Effector memory CD4-positive, alpha-beta T cell (primary cell): ENCODE measurements around the gene SLC6A18.
A peak's percentile ranks its signal among the peaks of the same experiment; 100 is the strongest.
"Not testable (repeated sequence)": the region's sequence is repeated elsewhere in the genome, so short reads cannot be mapped to it uniquely, and the experiment has no call there.

Source experiments
- DNase-seq, 3 donors: peaks; one replicate each; pipeline ENCODE4 v3.0.0-alpha.2; 2020
- H3K27ac ChIP-seq: 2 replicates; pipeline ENCODE4 v1.7.0; 2013; ENCODE audit warnings: mild to moderate bottlenecking, low read length, moderate library complexity; ENCODE audit not compliant: insufficient read depth, poor library complexity, severe bottlenecking
- H3K27me3 ChIP-seq: replicated peaks from 2 replicates; pipeline ENCODE4 v1.7.0; 2013; ENCODE audit warnings: mild to moderate bottlenecking, low read length; ENCODE audit not compliant: insufficient read depth, control insufficient read depth, poor library complexity, severe bottlenecking
- H3K36me3 ChIP-seq: 2 replicates; pipeline ENCODE4 v1.7.0; 2013; ENCODE audit warnings: mild to moderate bottlenecking, low read length, moderate library complexity; ENCODE audit not compliant: control insufficient read depth, insufficient read depth
- H3K4me1 ChIP-seq: 2 replicates; pipeline ENCODE4 v1.7.0; 2013; ENCODE audit warnings: low read length, mild to moderate bottlenecking; ENCODE audit not compliant: control insufficient read depth, insufficient read depth, poor library complexity, severe bottlenecking
- H3K4me3 ChIP-seq: 2 replicates; pipeline ENCODE4 v1.7.0; 2013; ENCODE audit warnings: low read length, low read depth, mild to moderate bottlenecking; ENCODE audit not compliant: insufficient read depth, poor library complexity, severe bottlenecking
- H3K9me3 ChIP-seq: 2 replicates; pipeline ENCODE4 v1.7.0; 2013; ENCODE audit warnings: mild to moderate bottlenecking, low read length, moderate library complexity; ENCODE audit not compliant: control insufficient read depth

Gene SLC6A18

GRCh38 chr5:1285141-1285540 is 60.0 kb downstream of the SLC6A18 start:
- no peak for DNase-seq

GRCh38 chr5:1285883-1286291 is 60.7 kb downstream of the SLC6A18 start:
- Histone ChIP-seq H3K4me1 (no peaks in the 10 kb centered on the region), H3K4me3 (no peak overlapping the region), H3K9me3 (no peaks in the 10 kb centered on the region), H3K27ac (no peak overlapping the region), H3K36me3 (no peaks in the 10 kb centered on the region), H3K27me3 (no peaks in the 10 kb centered on the region)
- DNase-seq: no peak

More at GRCh38 chr5:1285141-1285540, 60.0 kb downstream of the SLC6A18 start:
- Histone ChIP-seq H3K27ac (no peak overlapping the region), H3K4me3 (no peak overlapping the region), H3K36me3 (no peaks in the 10 kb centered on the region), H3K4me1 (no peaks in the 10 kb centered on the region), H3K9me3 (no peaks in the 10 kb centered on the region), H3K27me3 (no peaks in the 10 kb centered on the region)

- H3K9me3 ChIP-seq: no peaks in the 10 kb centered on the region
- H3K27me3 ChIP-seq: no peaks in the 10 kb centered on the region
- no peak overlapping the region for H3K4me3 ChIP-seq
- H3K4me1 ChIP-seq: peaks cover 4% of the 10 kb centered on the region
- H3K27ac ChIP-seq: no peak overlapping the region
- DNase-seq: no peak
- no peaks in the 10 kb centered on the region for H3K36me3 ChIP-seq
These were observed 63.5 kb downstream of the SLC6A18 start for GRCh38 chr5:1288439-1289335.

GRCh38 chr5:1289559-1289958 is 64.4 kb downstream of the SLC6A18 start:
- H3K9me3 ChIP-seq, H3K27me3 ChIP-seq, H3K36me3 ChIP-seq, H3K27ac ChIP-seq, H3K4me3 ChIP-seq, DNase-seq: not testable (repeated sequence)
- peaks cover 13% of the 10 kb centered on the region for H3K4me1 ChIP-seq

GRCh38 chr5:1290956-1291355 is 65.8 kb downstream of the SLC6A18 start:
- not testable (repeated sequence) for H3K27me3 ChIP-seq, H3K36me3 ChIP-seq, DNase-seq, H3K9me3 ChIP-seq, H3K27ac ChIP-seq, H3K4me3 ChIP-seq
- H3K4me1 ChIP-seq: peaks cover 13% of the 10 kb centered on the region

GRCh38 chr5:1291611-1292080 is 66.5 kb downstream of the SLC6A18 start:
- no peak for DNase-seq
- H3K27ac ChIP-seq: no peak overlapping the region
- no peaks in the 10 kb centered on the region for H3K27me3 ChIP-seq
- no peak overlapping the region for H3K4me3 ChIP-seq
- no peaks in the 10 kb centered on the region for H3K36me3 ChIP-seq
- no peaks in the 10 kb centered on the region for H3K9me3 ChIP-seq
- H3K4me1 ChIP-seq: peaks cover 13% of the 10 kb centered on the region

- Histone ChIP-seq H3K36me3 (no peaks in the 10 kb centered on the region), H3K27me3 (no peaks in the 10 kb centered on the region), H3K4me1 (peaks cover 13% of the 10 kb centered on the region)
These were observed 67.0 kb downstream of the SLC6A18 start for GRCh38 chr5:1292139-1292538.

GRCh38 chr5:1292846-1293415 is 67.8 kb downstream of the SLC6A18 start:
- DNase-seq: no peak
- no peaks in the 10 kb centered on the region for H3K27me3 ChIP-seq

More at GRCh38 chr5:1292139-1292538, 67.0 kb downstream of the SLC6A18 start:
- Histone ChIP-seq H3K27ac (no peak overlapping the region), H3K4me3 (no peak overlapping the region), H3K9me3 (no peaks in the 10 kb centered on the region)
- no peak for DNase-seq

GRCh38 chr5:1293416-1294205 is 68.4 kb downstream of the SLC6A18 start:
- no peaks in the 10 kb centered on the region for H3K9me3 ChIP-seq
- H3K36me3 ChIP-seq: no peaks in the 10 kb centered on the region
- DNase-seq: no peak
- no peak overlapping the region for H3K27ac ChIP-seq
- H3K27me3 ChIP-seq: no peaks in the 10 kb centered on the region
- peaks cover 13% of the 10 kb centered on the region for H3K4me1 ChIP-seq
- H3K4me3 ChIP-seq: peak overlapping the region; percentile 39

More at GRCh38 chr5:1292846-1293415, 67.8 kb downstream of the SLC6A18 start:
- Histone ChIP-seq H3K36me3 (no peaks in the 10 kb centered on the region), H3K4me1 (peaks cover 13% of the 10 kb centered on the region), H3K27ac (no peak overlapping the region), H3K4me3 (no peak overlapping the region), H3K9me3 (no peaks in the 10 kb centered on the region)
